Left ventricle myocardium inferior (tissue), 1 donor: ENCODE data around the gene KRTAP9-2. TPM values are rescaled to one million over a fixed set of nuclear protein-coding genes. Genes with fewer than 3 reads are reported as not detected.
"Not testable (repeated sequence)": the region's sequence is repeated elsewhere in the genome, so short reads cannot be mapped to it uniquely, and the experiment has no call there.

Source experiments
- DNase-seq: peaks from one replicate; pipeline ENCODE4 v3.0.0-alpha.2; 2020
- H3K27ac ChIP-seq: fragments of 200-600 bp; replicated peaks from 2 replicates; pipeline ENCODE4 v1.8.0; 2021
- H3K27me3 ChIP-seq: fragments of 200-600 bp; 2 replicates; pipeline ENCODE4 v1.8.0; 2021; ENCODE audit warnings: low read depth
- H3K36me3 ChIP-seq: fragments of 200-600 bp; 2 replicates; pipeline ENCODE4 v1.8.0; 2021
- H3K4me1 ChIP-seq: fragments of 200-600 bp; 2 replicates; pipeline ENCODE4 v1.8.0; 2021
- H3K4me3 ChIP-seq: fragments of 200-600 bp; 2 replicates; pipeline ENCODE4 v1.8.0; 2021; ENCODE audit warnings: mild to moderate bottlenecking, moderate library complexity
- H3K9me3 ChIP-seq: fragments of 200-600 bp; replicated peaks from 2 replicates; pipeline ENCODE4 v1.8.0; 2021
- CTCF ChIP-seq: fragments of 200-600 bp; IDR thresholded peaks from 2 replicates; pipeline ENCODE4 v1.8.0; 2021; ENCODE audit warnings: antibody characterized with exemption, mild to moderate bottlenecking, borderline replicate concordance
- intact Hi-C: fragments of 100-400 bp; cut with micrococcal nuclease; formaldehyde crosslinking; loops from one replicate; pipeline ENCODE4 v1.11.0; 2022
- total RNA-seq: library from RNA; stranded (reverse); fragmentation: NEBNext Ultra II Directional; extraction: Animal tissue kit (Norgen Biotek cat#: 25700); gene quantifications from one replicate; pipeline ENCODE4 v1.2.1, GENCODE V29; 2021
- donor health status: DM: no; HTN: yes; CAD: no; lungs with severe emphysema.

The KRTAP9-2 gene
- total RNA-seq, 1 donor from 2014 or later = not detected

GRCh38 chr17:41184480-41184961, 41.9 kb upstream of the KRTAP9-2 start, which contains the start of gene KRTAP4-1:
Gene KRTAP4-1, minus strand, starts transcription at chr17:41184911. Its CDS starts 57 bp downstream, at chr17:41184854.
- Histone ChIP-seq H3K27me3 (peaks cover 59% of the 10 kb centered on the region), H3K27ac (no peak within 1 kb of the TSS), H3K4me3 (no peak within 1 kb of the TSS), H3K9me3 (no peaks in the 10 kb centered on the region), H3K36me3 (no peaks in the 10 kb centered on the region), H3K4me1 (no peaks in the 10 kb centered on the region)
- DNase-seq = no peak
- intact Hi-C loops = no loop called here
- TF ChIP-seq CTCF = no peak

GRCh38 chr17:41185001-41185400, 41.4 kb upstream of the KRTAP9-2 start:
- Histone ChIP-seq H3K36me3 (no peaks in the 10 kb centered on the region), H3K4me3 (no peak overlapping the region), H3K4me1 (no peaks in the 10 kb centered on the region), H3K27ac (no peak overlapping the region), H3K9me3 (no peaks in the 10 kb centered on the region), H3K27me3 (peaks cover 61% of the 10 kb centered on the region)
- DNase-seq = no peak
- no peak for TF ChIP-seq CTCF
- intact Hi-C loops = no loop called here

- H3K27ac ChIP-seq = no peak overlapping the region
- DNase-seq = no peak
- H3K36me3 ChIP-seq = no peaks in the 10 kb centered on the region
- H3K4me1 ChIP-seq = no peaks in the 10 kb centered on the region
- intact Hi-C loops = no loop called here
- no peaks in the 10 kb centered on the region for H3K9me3 ChIP-seq
- no peak for TF ChIP-seq CTCF
- no peak overlapping the region for H3K4me3 ChIP-seq
- peaks cover 73% of the 10 kb centered on the region for H3K27me3 ChIP-seq
Observed at GRCh38 chr17:41186872-41187271, 39.6 kb upstream of the KRTAP9-2 start.

GRCh38 chr17:41189837-41190318, 36.6 kb upstream of the KRTAP9-2 start, which contains the start of gene KRTAP9-1:
Gene KRTAP9-1, plus strand, starts transcription at chr17:41189887. Its CDS starts 0 bp downstream, at chr17:41189887.
- H3K36me3 ChIP-seq, H3K27ac ChIP-seq, H3K4me3 ChIP-seq, H3K4me1 ChIP-seq, DNase-seq, intact Hi-C loops: not testable (repeated sequence)
- H3K9me3 ChIP-seq = peaks cover 13% of the 10 kb centered on the region
- peaks cover 66% of the 10 kb centered on the region for H3K27me3 ChIP-seq

- peaks cover 62% of the 10 kb centered on the region for H3K27me3 ChIP-seq
- no peak overlapping the region for H3K27ac ChIP-seq
- no peak for DNase-seq
- no peaks in the 10 kb centered on the region for H3K36me3 ChIP-seq
- H3K9me3 ChIP-seq = peaks cover 15% of the 10 kb centered on the region
- intact Hi-C loops = no loop called here
- H3K4me3 ChIP-seq = no peak overlapping the region
- no peaks in the 10 kb centered on the region for H3K4me1 ChIP-seq
- TF ChIP-seq CTCF = no peak
Observed at GRCh38 chr17:41190328-41190727, 36.1 kb upstream of the KRTAP9-2 start.

- Histone ChIP-seq H3K27me3 (peaks cover 18% of the 10 kb centered on the region), H3K27ac (no peak overlapping the region), H3K9me3 (peaks cover 31% of the 10 kb centered on the region), H3K4me3 (no peak overlapping the region), H3K4me1 (no peaks in the 10 kb centered on the region), H3K36me3 (no peaks in the 10 kb centered on the region)
- no peak for DNase-seq
- intact Hi-C loops = no loop called here
- no peak for TF ChIP-seq CTCF
Observed at GRCh38 chr17:41196068-41196467, 30.4 kb upstream of the KRTAP9-2 start.
